Measurements from ENCODE around the gene ADIPOR2.
"Not testable (repeated sequence)": the region's sequence is repeated elsewhere in the genome, so short reads cannot be mapped to it uniquely, and the experiment has no call there.

Gene ADIPOR2

GRCh38 chr12:1705774-1706631 lies 15.1 kb downstream of the ADIPOR2 start:
- no peak for DNase-seq

GRCh38 chr12:1706632-1706980 lies 15.7 kb downstream of the ADIPOR2 start:
- no peak for DNase-seq

- no peak for DNase-seq
Observed at GRCh38 chr12:1707051-1707450, 16.2 kb downstream of the ADIPOR2 start.

GRCh38 chr12:1709968-1710367 lies 19.1 kb downstream of the ADIPOR2 start:
- not testable (repeated sequence) for DNase-seq

GRCh38 chr12:1710870-1711269 lies 20.0 kb downstream of the ADIPOR2 start:
- not testable (repeated sequence) for DNase-seq

GRCh38 chr12:1711536-1712211 lies 20.8 kb downstream of the ADIPOR2 start:
- DNase-seq: not testable (repeated sequence)

GRCh38 chr12:1712305-1712704 lies 21.4 kb downstream of the ADIPOR2 start:
- not testable (repeated sequence) for DNase-seq

GRCh38 chr12:1712852-1713251 lies 22.0 kb downstream of the ADIPOR2 start:
- not testable (repeated sequence) for DNase-seq

- DNase-seq: not testable (repeated sequence)
Observed at GRCh38 chr12:1713783-1714348, 23.0 kb downstream of the ADIPOR2 start.

GRCh38 chr12:1715459-1715858 lies 24.6 kb downstream of the ADIPOR2 start:
- DNase-seq: not testable (repeated sequence)

GRCh38 chr12:1716215-1716862 lies 25.5 kb downstream of the ADIPOR2 start:
- no peak for DNase-seq

GRCh38 chr12:1716911-1717310 lies 26.0 kb downstream of the ADIPOR2 start:
- no peak for DNase-seq

- DNase-seq: no peak
Observed at GRCh38 chr12:1719139-1719538, 28.3 kb downstream of the ADIPOR2 start.

GRCh38 chr12:1720494-1720893 lies 29.6 kb downstream of the ADIPOR2 start:
- DNase-seq: no peak

- DNase-seq: no peak
Observed at GRCh38 chr12:1723721-1724120, 32.9 kb downstream of the ADIPOR2 start.

GRCh38 chr12:1724250-1724649 lies 33.4 kb downstream of the ADIPOR2 start:
- DNase-seq: no peak

GRCh38 chr12:1726753-1727152 lies 35.9 kb downstream of the ADIPOR2 start:
- DNase-seq: no peak

GRCh38 chr12:1728824-1729223 lies 38.0 kb downstream of the ADIPOR2 start:
- DNase-seq: no peak

- DNase-seq: no peak
Observed at GRCh38 chr12:1731019-1731687, 40.3 kb downstream of the ADIPOR2 start.

GRCh38 chr12:1731688-1732078 lies 40.8 kb downstream of the ADIPOR2 start:
- DNase-seq: not testable (repeated sequence)

GRCh38 chr12:1732914-1733313 lies 42.0 kb downstream of the ADIPOR2 start:
- no peak for DNase-seq

GRCh38 chr12:1733712-1734111 lies 42.8 kb downstream of the ADIPOR2 start:
- not testable (repeated sequence) for DNase-seq

Data from SIG-M5 (cell line).